PC-3 (cell line): ENCODE data around the gene SDR42E1. TPM values are rescaled to one million over a fixed set of nuclear protein-coding genes. Genes with fewer than 3 reads are reported as not detected.

ENCODE experiments used
- ATAC-seq: fragments of 200-7000 bp; cut with Tn5 transposase; 2 replicates; pipeline ENCODE4 v1.9.1; 2020; ENCODE audit warnings: mild to moderate bottlenecking, moderate library complexity
- BruUV-seq: library from RNA; stranded (reverse); fragments of 400-500 nt; replicated peaks from 2 replicates; lab custom pipeline; 2021; lab: Mats Ljungman, UMichigan
- CTCF ChIA-PET: fragments of 300-600 bp; sonication (Branson Sonifier 250); formaldehyde crosslinking; loops from one replicate; lab custom pipeline; 2022; ENCODE audit warnings: antibody characterized with exemption; lab: Charles Lee
- POLR2A ChIA-PET: fragments of 300-600 bp; sonication (Branson Sonifier 250); formaldehyde crosslinking; loops from one replicate; lab custom pipeline; 2022; ENCODE audit warnings: antibody characterized with exemption; ENCODE audit not compliant: unreplicated experiment; lab: Charles Lee
- DNase-seq: peaks from one replicate; pipeline ENCODE4 v3.0.0-alpha.2; 2015
- H2AFZ ChIP-seq: fragments of 300-600 bp; sonication (generic); 2 replicates; pipeline ENCODE4 v1.6.0; 2016; ENCODE audit warnings: antibody characterized with exemption, low read length
- H3F3A ChIP-seq: fragments of 300-600 bp; sonication (generic); one replicate; pipeline ENCODE4 v1.6.0; 2017; ENCODE audit warnings: antibody characterized with exemption, low read length, control low read depth, mild to moderate bottlenecking; ENCODE audit not compliant: unreplicated experiment
- H3K27ac ChIP-seq: fragments of 300-600 bp; sonication (generic); 2 replicates; pipeline ENCODE4 v1.5.1; 2016; ENCODE audit warnings: mild to moderate bottlenecking, low read length
- H3K27me3 ChIP-seq: fragments of 300-600 bp; sonication (generic); 2 replicates; pipeline ENCODE4 v1.6.1; 2016; ENCODE audit warnings: low read length, mixed read lengths
- H3K36me3 ChIP-seq: fragments of 300-600 bp; sonication (generic); 2 replicates; pipeline ENCODE4 v1.6.1; 2016; ENCODE audit warnings: low read depth, mixed run types, low read length, mixed read lengths
- H3K4me1 ChIP-seq: fragments of 300-600 bp; sonication (generic); 2 replicates; pipeline ENCODE4 v1.5.1; 2016; ENCODE audit warnings: low read length; ENCODE audit not compliant: insufficient read depth
- H3K4me2 ChIP-seq: fragments of 300-600 bp; sonication (generic); 2 replicates; pipeline ENCODE4 v1.6.0; 2016; ENCODE audit warnings: low read length
- H3K4me3 ChIP-seq: fragments of 300-600 bp; sonication (generic); 2 replicates; pipeline ENCODE4 v1.5.1; 2016; ENCODE audit warnings: mild to moderate bottlenecking, low read length, mixed read lengths
- H3K79me2 ChIP-seq: fragments of 300-600 bp; sonication (generic); 2 replicates; pipeline ENCODE4 v1.6.1; 2017; ENCODE audit warnings: low read length, mixed read lengths
- H3K9ac ChIP-seq: fragments of 300-600 bp; sonication (generic); 2 replicates; pipeline ENCODE4 v1.6.0; 2016; ENCODE audit warnings: mild to moderate bottlenecking, low read length
- H3K9me2 ChIP-seq: fragments of 300-600 bp; sonication (generic); replicated peaks from 2 replicates; pipeline ENCODE4 v1.6.1; 2016; ENCODE audit warnings: mixed run types, low read length, mixed read lengths
- H3K9me3 ChIP-seq: fragments of 300-600 bp; sonication (generic); 2 replicates; pipeline ENCODE4 v1.6.1; 2016; ENCODE audit warnings: low read length, mixed read lengths
- H4K20me1 ChIP-seq: fragments of 300-600 bp; sonication (generic); 2 replicates; pipeline ENCODE4 v1.6.1; 2016; ENCODE audit warnings: low read length, mixed read lengths
- EZH2 ChIP-seq: fragments of 300-600 bp; sonication (generic); IDR thresholded peaks from one replicate; pipeline ENCODE4 v1.6.1; 2017; ENCODE audit warnings: antibody characterized with exemption, mild to moderate bottlenecking, low read length; ENCODE audit not compliant: unreplicated experiment
- EZH2phosphoT487 ChIP-seq: fragments of 300-600 bp; sonication (generic); IDR thresholded peaks from 2 replicates; pipeline ENCODE4 v1.6.1; 2018; ENCODE audit warnings: mild to moderate bottlenecking, antibody characterized with exemption, low read length, borderline replicate concordance
- intact Hi-C: fragments of 100-400 bp; cut with micrococcal nuclease; formaldehyde crosslinking; loops from 2 replicates; pipeline ENCODE4 v1.9.0; 2023
- total RNA-seq: library from RNA; depleted of rRNA; stranded (reverse); fragments of >200 nt; gene quantifications from 2 replicates; pipeline ENCODE4 v1.2.3, GENCODE V29; 2014
- TF ChIP-seq, protein P1 (sequence below): fragments of 300-600 bp; sonication (generic); conservative IDR thresholded peaks from 2 replicates; pipeline ENCODE4 v1.5.1; 2017; ENCODE audit warnings: antibody characterized with exemption, low read depth, mild to moderate bottlenecking, low read length

The SDR42E1 gene
- total RNA-seq, 1 experiment from 2014 or later: not detected

DNA sequence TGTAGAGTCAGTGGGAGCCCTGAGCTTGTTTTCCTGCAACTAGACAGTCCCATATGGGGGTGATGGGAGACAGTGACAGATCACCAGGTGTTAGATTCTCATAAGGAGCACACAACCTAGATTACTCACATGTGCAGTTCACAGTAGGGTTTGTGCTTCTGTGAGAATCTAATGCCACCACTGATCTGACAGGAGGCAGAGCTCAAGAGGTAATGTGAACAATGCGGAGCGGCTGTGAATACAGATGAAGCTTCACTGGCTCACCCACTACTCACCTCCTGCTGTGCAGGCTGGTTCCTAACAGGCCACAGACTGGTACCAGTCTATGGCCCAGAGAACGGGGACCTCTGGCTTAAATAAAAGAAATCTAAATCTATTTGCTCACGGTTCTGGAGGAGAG is 13.6 kb upstream of the SDR42E1 start:
- Histone ChIP-seq H3F3A (no peaks in the 10 kb centered on the region), H3K9me3 (no peaks in the 10 kb centered on the region), H4K20me1 (no peaks in the 10 kb centered on the region), H2AFZ (no peak overlapping the region), H3K27ac (no peak overlapping the region), H3K79me2 (no peaks in the 10 kb centered on the region), H3K9ac (no peak overlapping the region), H3K4me1 (no peaks in the 10 kb centered on the region), H3K27me3 (peaks cover 29% of the 10 kb centered on the region), H3K9me2 (no peaks in the 10 kb centered on the region), H3K4me2 (no peak overlapping the region), H3K36me3 (no peaks in the 10 kb centered on the region), H3K4me3 (no peak overlapping the region)
- POLR2A ChIA-PET: no interaction called here
- CTCF ChIA-PET: no interaction called here
- TF ChIP-seq, protein P1, sequence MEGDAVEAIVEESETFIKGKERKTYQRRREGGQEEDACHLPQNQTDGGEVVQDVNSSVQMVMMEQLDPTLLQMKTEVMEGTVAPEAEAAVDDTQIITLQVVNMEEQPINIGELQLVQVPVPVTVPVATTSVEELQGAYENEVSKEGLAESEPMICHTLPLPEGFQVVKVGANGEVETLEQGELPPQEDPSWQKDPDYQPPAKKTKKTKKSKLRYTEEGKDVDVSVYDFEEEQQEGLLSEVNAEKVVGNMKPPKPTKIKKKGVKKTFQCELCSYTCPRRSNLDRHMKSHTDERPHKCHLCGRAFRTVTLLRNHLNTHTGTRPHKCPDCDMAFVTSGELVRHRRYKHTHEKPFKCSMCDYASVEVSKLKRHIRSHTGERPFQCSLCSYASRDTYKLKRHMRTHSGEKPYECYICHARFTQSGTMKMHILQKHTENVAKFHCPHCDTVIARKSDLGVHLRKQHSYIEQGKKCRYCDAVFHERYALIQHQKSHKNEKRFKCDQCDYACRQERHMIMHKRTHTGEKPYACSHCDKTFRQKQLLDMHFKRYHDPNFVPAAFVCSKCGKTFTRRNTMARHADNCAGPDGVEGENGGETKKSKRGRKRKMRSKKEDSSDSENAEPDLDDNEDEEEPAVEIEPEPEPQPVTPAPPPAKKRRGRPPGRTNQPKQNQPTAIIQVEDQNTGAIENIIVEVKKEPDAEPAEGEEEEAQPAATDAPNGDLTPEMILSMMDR: no peak
- no peak for TF ChIP-seq EZH2phosphoT487
- TF ChIP-seq EZH2: no peak
- intact Hi-C loops: no loop called here
- BruUV-seq: no TSS peak
- no peak for DNase-seq
- ATAC-seq: no peak

- H3K4me2 ChIP-seq: no peak overlapping the region
- no peak for ATAC-seq
Measured at GRCh38 chr16:82024316-82024715, 13.0 kb upstream of the SDR42E1 start.

GRCh38 chr16:82023206-82023605 is 11.9 kb upstream of the SDR42E1 start:
- Histone ChIP-seq H3K4me1 (no peaks in the 10 kb centered on the region), H3K9ac (no peak overlapping the region), H3K27me3 (peaks cover 45% of the 10 kb centered on the region), H3K9me2 (no peaks in the 10 kb centered on the region), H3K4me3 (no peak overlapping the region), H3K4me2 (no peak overlapping the region), H3K79me2 (no peaks in the 10 kb centered on the region), H3K36me3 (no peaks in the 10 kb centered on the region), H3K27ac (no peak overlapping the region), H4K20me1 (no peaks in the 10 kb centered on the region), H3K9me3 (no peaks in the 10 kb centered on the region), H3F3A (no peaks in the 10 kb centered on the region), H2AFZ (no peak overlapping the region)
- ChIA-PET CTCF (no interaction called here), POLR2A (no interaction called here)
- intact Hi-C loops: no loop called here
- no TSS peak for BruUV-seq
- TF ChIP-seq EZH2: no peak
- TF ChIP-seq, protein P1: no peak
- TF ChIP-seq EZH2phosphoT487: no peak
- ATAC-seq: no peak
- no peak for DNase-seq

More at GRCh38 chr16:82024316-82024715, 13.0 kb upstream of the SDR42E1 start:
- no TSS peak for BruUV-seq
- H2AFZ ChIP-seq: no peak overlapping the region
- H3K9me3 ChIP-seq: no peaks in the 10 kb centered on the region
- POLR2A ChIA-PET: no interaction called here
- H3K27me3 ChIP-seq: peaks cover 34% of the 10 kb centered on the region
- H3K4me1 ChIP-seq: no peaks in the 10 kb centered on the region
- H3F3A ChIP-seq: no peaks in the 10 kb centered on the region
- H3K79me2 ChIP-seq: no peaks in the 10 kb centered on the region
- no peak overlapping the region for H3K4me3 ChIP-seq
- H4K20me1 ChIP-seq: no peaks in the 10 kb centered on the region
- intact Hi-C loops: no loop called here
- TF ChIP-seq EZH2: no peak
- TF ChIP-seq EZH2phosphoT487: no peak
- TF ChIP-seq, protein P1: no peak
- DNase-seq: no peak
- no peak overlapping the region for H3K27ac ChIP-seq
- H3K9me2 ChIP-seq: no peaks in the 10 kb centered on the region
- no peaks in the 10 kb centered on the region for H3K36me3 ChIP-seq
- H3K9ac ChIP-seq: no peak overlapping the region
- CTCF ChIA-PET: no interaction called here
